Subcutaneous adipose tissue (tissue), 4 donors: ENCODE results near the gene SLC26A8. TPM values are rescaled to one million over a fixed set of nuclear protein-coding genes. Genes with fewer than 3 reads are reported as not detected.

Source experiments
- CTCF ChIP-seq: fragments of 450-650 bp; IDR thresholded peaks from one replicate; pipeline ENCODE4 v1.5.1; 2016; ENCODE audit warnings: low read depth, mild to moderate bottlenecking, control low read depth, antibody characterized with exemption, moderate library complexity
- total RNA-seq, 4 donors: library from RNA; depleted of rRNA; stranded (reverse); fragments of >200 nt; gene quantifications; one replicate each; pipeline ENCODE4 v1.1.0, GENCODE V29; 2016

The SLC26A8 gene
- total RNA-seq, 4 donors from 2014 or later: 0.33 to 2.2 (median 2.0) TPM; not detected in 1

- no peak for TF ChIP-seq CTCF
These were observed 3.8 kb upstream of the SLC26A8 start for GRCh38 chr6:36028088-36028876.

DNA sequence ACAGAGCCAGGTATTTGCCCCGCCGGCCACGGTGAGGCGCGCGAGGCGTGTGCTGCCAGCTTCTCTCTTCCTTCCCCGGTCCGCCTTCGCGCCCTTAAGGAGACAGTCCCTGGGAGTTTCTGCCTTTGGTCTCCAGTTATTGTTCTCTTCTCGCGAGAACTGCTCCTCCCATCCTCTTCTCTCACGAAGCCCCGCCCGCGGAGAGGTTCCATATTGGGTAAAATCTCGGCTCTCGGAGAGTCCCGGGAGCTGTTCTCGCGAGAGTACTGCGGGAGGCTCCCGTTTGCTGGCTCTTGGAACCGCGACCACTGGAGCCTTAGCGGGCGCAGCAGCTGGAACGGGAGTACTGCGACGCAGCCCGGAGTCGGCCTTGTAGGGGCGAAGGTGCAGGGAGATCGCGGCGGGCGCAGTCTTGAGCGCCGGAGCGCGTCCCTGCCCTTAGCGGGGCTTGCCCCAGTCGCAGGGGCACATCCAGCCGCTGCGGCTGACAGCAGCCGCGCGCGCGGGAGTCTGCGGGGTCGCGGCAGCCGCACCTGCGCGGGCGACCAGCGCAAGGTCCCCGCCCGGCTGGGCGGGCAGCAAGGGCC is 3.2 kb upstream of the SLC26A8 start, which contains the start of gene MAPK14:
Gene MAPK14 (plus strand): TSS at position 308 of the 587 bp plus-strand sequence. CDS start 350 bp downstream, outside the sequence.
- TF ChIP-seq CTCF: no peak

DNA sequence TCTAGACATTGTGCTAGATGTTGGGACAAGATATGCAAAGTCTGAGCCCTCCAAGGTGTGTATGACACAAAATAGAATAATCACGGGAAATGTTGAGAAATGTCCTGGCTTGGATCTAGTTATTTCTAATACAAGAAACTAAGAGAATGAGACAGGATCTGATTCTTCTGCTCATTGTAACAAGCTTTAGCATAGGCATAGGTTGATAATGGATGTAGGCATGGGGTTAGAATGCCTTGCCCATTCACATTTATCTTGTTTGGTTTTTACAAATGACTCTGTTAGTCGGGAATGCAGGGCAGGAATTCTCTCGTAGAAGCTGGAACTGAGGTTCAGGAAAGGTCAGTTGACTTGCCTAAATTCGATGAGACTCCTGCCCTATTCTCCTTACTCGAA is 1.5 kb upstream of the SLC26A8 start:
- no peak for TF ChIP-seq CTCF

DNA sequence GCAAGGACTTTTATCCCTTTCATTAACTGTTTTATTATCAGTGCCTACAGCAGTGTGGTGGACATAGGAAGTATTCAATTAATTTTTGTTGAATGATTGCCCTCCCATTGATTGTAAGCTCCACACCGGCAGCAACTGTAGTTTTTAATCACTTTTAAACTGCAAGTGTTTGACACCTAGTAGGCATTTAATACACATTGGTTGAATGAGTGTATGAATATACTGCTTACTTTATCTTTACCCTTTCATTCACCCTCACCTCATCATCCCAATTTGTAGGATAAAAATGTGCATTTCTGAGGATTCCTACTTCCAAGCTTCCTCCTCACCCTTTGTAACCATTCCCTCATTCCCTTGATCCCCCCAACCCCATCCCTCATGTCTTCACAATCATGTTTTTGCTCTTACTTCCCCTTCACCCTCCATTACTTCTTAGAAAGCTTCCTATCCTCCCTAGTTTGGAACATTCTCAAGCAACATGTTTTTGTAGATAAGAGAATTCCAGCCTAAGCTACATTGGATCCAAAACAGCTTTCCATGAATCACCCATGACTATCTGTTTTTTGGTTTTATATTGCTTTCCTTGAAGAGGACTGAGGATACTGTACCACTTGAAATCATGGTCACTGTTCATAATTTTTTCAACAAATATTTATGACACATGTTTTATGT is 955 bp upstream of the SLC26A8 start:
- no peak for TF ChIP-seq CTCF

- no peak for TF ChIP-seq CTCF
These were observed 4.3 kb downstream of the SLC26A8 start for GRCh38 chr6:36020154-36020553.

DNA sequence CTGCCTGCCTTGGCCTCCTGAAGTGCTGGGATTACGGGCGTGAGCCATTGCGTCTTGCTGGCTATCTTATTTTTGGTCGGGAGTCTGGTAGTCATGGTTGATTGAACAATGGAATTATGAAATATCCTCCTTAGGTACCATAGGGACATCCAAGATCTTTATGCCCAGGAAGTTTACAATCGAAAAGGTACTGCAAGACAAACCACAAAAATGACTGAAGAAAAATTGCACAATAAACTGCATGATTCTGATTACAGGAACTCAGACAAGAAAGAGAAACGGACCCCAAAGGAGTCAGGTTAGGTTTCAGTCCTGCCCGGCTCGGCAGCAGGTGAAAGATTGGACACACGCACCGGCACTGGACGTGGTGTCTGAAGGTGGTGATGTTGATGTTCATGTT is 5.3 kb downstream of the SLC26A8 start:
- TF ChIP-seq CTCF: no peak

GRCh38 chr6:36018339-36018738 is 6.1 kb downstream of the SLC26A8 start:
- TF ChIP-seq CTCF: no peak
